ENCODE results near the gene CD247. TPM values are rescaled to one million over a fixed set of nuclear protein-coding genes. Genes with fewer than 3 reads are reported as not detected.

The CD247 gene
- polyA plus RNA-seq, 1 experiment = not detected

DNA sequence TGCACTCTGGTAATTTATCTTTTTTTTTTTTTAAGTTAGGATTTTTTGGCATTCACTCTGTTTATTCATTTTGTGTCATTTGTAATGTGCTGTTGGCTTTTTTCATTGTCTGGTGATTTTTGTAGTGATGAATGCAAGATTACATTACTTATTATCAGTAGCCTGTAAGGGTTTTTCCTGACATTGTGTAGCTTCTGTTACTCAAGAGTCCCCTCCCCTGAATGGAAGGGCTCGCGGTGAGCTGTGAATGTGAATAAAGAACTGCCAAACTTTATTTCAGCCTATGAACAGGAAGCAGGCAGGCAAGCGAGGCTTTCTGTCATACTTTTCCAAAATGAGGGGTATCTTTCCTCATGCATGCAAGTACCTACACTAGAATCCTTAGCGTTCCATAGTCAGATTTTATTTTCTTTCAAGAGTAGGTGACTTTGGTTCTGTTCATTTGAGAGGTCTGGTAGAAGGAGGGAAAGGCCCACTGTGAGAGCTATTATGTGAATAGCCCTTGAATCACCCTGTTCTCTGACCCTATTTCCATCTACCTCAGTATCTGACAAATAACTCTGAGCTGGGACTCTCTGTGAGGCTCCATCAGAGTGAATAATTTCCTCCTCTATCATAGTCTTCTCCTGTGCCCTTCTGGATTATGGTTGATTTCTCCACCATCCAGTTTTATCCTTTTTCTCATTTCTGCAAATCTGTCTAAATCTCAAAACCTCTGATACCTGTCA lies 114.0 kb downstream of the CD247 start:
- H3K27me3 ChIP-seq (ENCODE audit: control insufficient read depth, insufficient read depth, low read length) = no peaks in the 10 kb centered on the region
- CTCF ChIA-PET = interaction anchor here (0.9 to 1.3 kb wide), 2 partner anchors 184 to 337 kb away, joined by 3 to 7 read pairs; no protein-coding TSS in a partner anchor
- no peak for DNase-seq (ENCODE audit: low read depth, low spot score)
- H3K27ac ChIP-seq (ENCODE audit: low read depth, low read length) = no peak overlapping the region
- no peak for TF ChIP-seq CTCF (IDR thresholded peaks at IDR 0.05; ENCODE audit: low read depth, low read length)
- H3K4me3 ChIP-seq (ENCODE audit: low read depth, low read length) = no peak overlapping the region
- H3K9me3 ChIP-seq (ENCODE audit: control insufficient read depth, insufficient read depth, low read length) = no peaks in the 10 kb centered on the region
- POLR2A ChIA-PET = no interaction called here

DNA sequence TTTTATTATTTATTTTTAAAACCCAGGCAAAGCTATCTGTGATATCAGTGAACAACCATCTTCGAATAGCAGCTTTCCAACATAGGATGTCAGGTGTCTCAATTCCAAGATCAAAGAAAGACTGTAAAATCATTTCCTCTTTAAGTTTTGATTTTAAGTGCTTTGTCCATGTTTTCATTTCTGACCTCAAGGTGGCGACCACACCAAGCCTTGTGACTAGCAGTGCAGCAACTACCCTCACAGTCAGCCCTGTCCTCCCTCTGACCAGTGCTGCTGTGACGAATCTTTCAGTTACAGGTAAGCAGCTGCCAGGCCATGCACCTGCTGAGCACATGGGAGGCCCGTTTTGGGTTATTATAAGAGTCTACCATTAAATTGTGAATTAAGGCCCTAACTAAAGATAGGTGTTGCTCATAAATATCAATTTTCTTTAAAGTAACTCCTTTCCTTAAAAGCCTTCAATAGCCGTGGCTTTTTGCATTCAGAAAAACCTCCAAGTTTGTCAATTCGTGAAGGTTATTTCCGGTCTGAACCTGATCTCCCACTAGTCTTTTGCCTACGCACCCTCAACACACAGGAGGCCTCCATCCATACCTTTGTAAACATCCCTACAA lies 117.0 kb downstream of the CD247 start:
- TF ChIP-seq CTCF (IDR thresholded peaks at IDR 0.05; ENCODE audit: low read depth, low read length) = peak; percentile 65
- POLR2A ChIA-PET = no interaction called here
- Histone ChIP-seq H3K9me3 (ENCODE audit: control insufficient read depth, insufficient read depth, low read length) (no peaks in the 10 kb centered on the region), H3K4me3 (ENCODE audit: low read depth, low read length) (no peak overlapping the region), H3K27ac (ENCODE audit: low read depth, low read length) (no peak overlapping the region), H3K27me3 (ENCODE audit: control insufficient read depth, insufficient read depth, low read length) (no peaks in the 10 kb centered on the region)
- peak; percentile 2 for DNase-seq (ENCODE audit: low read depth, low spot score)
- CTCF ChIA-PET = interaction anchor here (0.6 to 2.7 kb wide), 23 partner anchors 9 to 342 kb away, joined by 3 to 32 read pairs (median 4); partner anchors contain the start of gene POU2F1

- no peak for DNase-seq (ENCODE audit: low read depth, low spot score)
- ChIA-PET POLR2A (no interaction called here), CTCF (interaction anchor here (0.6 to 2.7 kb wide), 18 partner anchors 8 to 180 kb away, joined by 3 to 32 read pairs (median 4); partner anchors contain the start of gene POU2F1)
These were observed 117.9 kb downstream of the CD247 start for GRCh38 chr1:167400359-167400953.

DNA sequence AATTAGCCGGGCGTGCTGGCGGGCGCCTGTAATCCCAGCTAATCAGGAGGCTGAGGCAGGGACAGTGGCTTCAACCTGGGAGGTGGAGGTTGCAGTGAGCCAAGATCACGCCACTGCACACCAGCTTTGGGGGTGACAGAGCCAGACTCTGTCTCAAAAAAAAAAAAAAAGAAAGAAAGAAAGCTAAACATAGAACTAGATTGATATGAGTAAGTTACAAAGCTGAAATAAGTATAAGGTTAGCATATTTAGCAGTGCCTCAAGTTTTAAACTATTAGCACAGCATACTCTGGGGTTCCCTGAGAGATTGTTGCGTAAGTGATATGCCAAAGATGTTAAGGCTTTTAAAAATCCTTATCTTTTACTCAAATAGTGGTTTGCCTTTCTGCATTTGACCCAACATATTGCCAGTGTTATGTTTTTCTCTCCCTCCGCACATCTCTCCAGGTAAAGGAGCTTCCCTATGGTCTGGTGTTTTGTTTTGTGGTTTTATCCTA lies 126.1 kb downstream of the CD247 start:
- Histone ChIP-seq H3K27ac (ENCODE audit: low read depth, low read length) (no peak overlapping the region), H3K9me3 (ENCODE audit: control insufficient read depth, insufficient read depth, low read length) (no peaks in the 10 kb centered on the region), H3K27me3 (ENCODE audit: control insufficient read depth, insufficient read depth, low read length) (no peaks in the 10 kb centered on the region), H3K4me3 (ENCODE audit: low read depth, low read length) (no peak overlapping the region)
- no peak for TF ChIP-seq CTCF (IDR thresholded peaks at IDR 0.05; ENCODE audit: low read depth, low read length)
- ChIA-PET CTCF (interaction anchor here (0.5 to 2.0 kb wide), 3 partner anchors 10 to 1642 kb away, joined by 6 to 12 read pairs (median 6); no protein-coding TSS in a partner anchor), POLR2A (no interaction called here)
- DNase-seq (ENCODE audit: low read depth, low spot score) = no peak

More at GRCh38 chr1:167400359-167400953, 117.9 kb downstream of the CD247 start:
- Histone ChIP-seq H3K27ac (ENCODE audit: low read depth, low read length) (no peak overlapping the region), H3K9me3 (ENCODE audit: control insufficient read depth, insufficient read depth, low read length) (no peaks in the 10 kb centered on the region), H3K4me3 (ENCODE audit: low read depth, low read length) (no peak overlapping the region), H3K27me3 (ENCODE audit: control insufficient read depth, insufficient read depth, low read length) (no peaks in the 10 kb centered on the region)
- no peak for TF ChIP-seq CTCF (IDR thresholded peaks at IDR 0.05; ENCODE audit: low read depth, low read length)

Measured in AG04450 (cell line).